Astrocyte (in vitro differentiated cells and primary cell): ENCODE results near the gene LRRC3. TPM values are rescaled to one million over a fixed set of nuclear protein-coding genes. Genes with fewer than 3 reads are reported as not detected.

Source experiments
- DNase-seq: peaks from one replicate; pipeline ENCODE4 v3.0.0-alpha.2; 2010; ENCODE audit warnings: low read depth
- FAIRE-seq: peaks from 2 replicates; lab custom pipeline; 2011; peaks lifted over from hg19 to GRCh38; lab: Jason Lieb, UNC
- H2AFZ ChIP-seq: 2 replicates; pipeline ENCODE4 v1.6.0; 2012; ENCODE audit warnings: low read depth, low read length, inconsistent platforms
- H3K27ac ChIP-seq: 2 replicates; pipeline ENCODE4 v1.5.1; 2011; ENCODE audit warnings: low read depth, low read length, inconsistent platforms
- H3K27me3 ChIP-seq: 2 replicates; pipeline ENCODE4 v1.6.0; 2011; ENCODE audit warnings: low read length, inconsistent platforms; ENCODE audit not compliant: insufficient read depth
- H3K36me3 ChIP-seq: 2 replicates; pipeline ENCODE4 v1.5.1; 2011; ENCODE audit warnings: low read length, inconsistent platforms; ENCODE audit not compliant: insufficient read depth
- H3K4me1 ChIP-seq: 2 replicates; pipeline ENCODE4 v1.5.1; 2011; ENCODE audit warnings: low read length, inconsistent platforms; ENCODE audit not compliant: insufficient read depth
- H3K4me2 ChIP-seq: 2 replicates; pipeline ENCODE4 v1.6.0; 2012; ENCODE audit warnings: low read length, inconsistent platforms
- H3K4me3 ChIP-seq: 2 replicates; pipeline ENCODE4 v1.5.1; 2011; ENCODE audit warnings: low read depth, mild to moderate bottlenecking, low read length, inconsistent platforms; ENCODE audit not compliant: insufficient read depth
- H3K79me2 ChIP-seq: 2 replicates; pipeline ENCODE4 v1.6.0; 2012; ENCODE audit warnings: mild to moderate bottlenecking, low read length, inconsistent platforms; ENCODE audit not compliant: insufficient read depth
- H3K9ac ChIP-seq: 2 replicates; pipeline ENCODE4 v1.6.0; 2012; ENCODE audit warnings: mild to moderate bottlenecking, low read length, inconsistent platforms
- H3K9me3 ChIP-seq: 2 replicates; pipeline ENCODE4 v1.5.1; 2012; ENCODE audit warnings: low read depth, mild to moderate bottlenecking, low read length, inconsistent platforms; ENCODE audit not compliant: insufficient read depth
- H4K20me1 ChIP-seq: 2 replicates; pipeline ENCODE4 v1.6.0; 2012; ENCODE audit warnings: low read length, inconsistent platforms; ENCODE audit not compliant: insufficient read depth
- H3K27ac Mint-ChIP-seq: one replicate; pipeline ENCODE4 v1.8.0; 2021; ENCODE audit warnings: mild to moderate bottlenecking, mixed read lengths; ENCODE audit not compliant: unreplicated experiment
- H3K27me3 Mint-ChIP-seq: one replicate; pipeline ENCODE4 v1.8.0; 2021; ENCODE audit warnings: low read depth, mixed read lengths; ENCODE audit not compliant: unreplicated experiment
- H3K36me3 Mint-ChIP-seq: one replicate; pipeline ENCODE4 v1.8.0; 2021; ENCODE audit warnings: low read depth, mixed read lengths; ENCODE audit not compliant: unreplicated experiment
- H3K4me1 Mint-ChIP-seq: one replicate; pipeline ENCODE4 v1.8.0; 2021; ENCODE audit warnings: low read depth, mixed read lengths; ENCODE audit not compliant: unreplicated experiment
- H3K4me3 Mint-ChIP-seq: one replicate; pipeline ENCODE4 v1.8.0; 2021; ENCODE audit warnings: mild to moderate bottlenecking, moderate library complexity, mixed read lengths; ENCODE audit not compliant: unreplicated experiment
- H3K9me3 Mint-ChIP-seq: one replicate; pipeline ENCODE4 v1.8.0; 2021; ENCODE audit warnings: mild to moderate bottlenecking, mixed read lengths; ENCODE audit not compliant: unreplicated experiment
- EZH2 ChIP-seq: IDR thresholded peaks from 2 replicates; pipeline ENCODE4 v1.6.1; 2012; ENCODE audit warnings: mild to moderate bottlenecking, low read length, inconsistent platforms; ENCODE audit not compliant: insufficient read depth
- total RNA-seq: library from RNA; stranded (reverse); gene quantifications from 2 replicates; pipeline ENCODE4 v1.2.1, GENCODE V29; 2021
- TF ChIP-seq, protein P1 (sequence below): IDR thresholded peaks from 2 replicates; pipeline ENCODE4 v1.5.1; 2011; ENCODE audit warnings: low read depth, mild to moderate bottlenecking, inconsistent platforms, low read length, moderate library complexity; ENCODE audit not compliant: insufficient read depth

LRRC3 gene
- total RNA-seq, 1 donor from 2014 or later = 5.2 TPM

DNA sequence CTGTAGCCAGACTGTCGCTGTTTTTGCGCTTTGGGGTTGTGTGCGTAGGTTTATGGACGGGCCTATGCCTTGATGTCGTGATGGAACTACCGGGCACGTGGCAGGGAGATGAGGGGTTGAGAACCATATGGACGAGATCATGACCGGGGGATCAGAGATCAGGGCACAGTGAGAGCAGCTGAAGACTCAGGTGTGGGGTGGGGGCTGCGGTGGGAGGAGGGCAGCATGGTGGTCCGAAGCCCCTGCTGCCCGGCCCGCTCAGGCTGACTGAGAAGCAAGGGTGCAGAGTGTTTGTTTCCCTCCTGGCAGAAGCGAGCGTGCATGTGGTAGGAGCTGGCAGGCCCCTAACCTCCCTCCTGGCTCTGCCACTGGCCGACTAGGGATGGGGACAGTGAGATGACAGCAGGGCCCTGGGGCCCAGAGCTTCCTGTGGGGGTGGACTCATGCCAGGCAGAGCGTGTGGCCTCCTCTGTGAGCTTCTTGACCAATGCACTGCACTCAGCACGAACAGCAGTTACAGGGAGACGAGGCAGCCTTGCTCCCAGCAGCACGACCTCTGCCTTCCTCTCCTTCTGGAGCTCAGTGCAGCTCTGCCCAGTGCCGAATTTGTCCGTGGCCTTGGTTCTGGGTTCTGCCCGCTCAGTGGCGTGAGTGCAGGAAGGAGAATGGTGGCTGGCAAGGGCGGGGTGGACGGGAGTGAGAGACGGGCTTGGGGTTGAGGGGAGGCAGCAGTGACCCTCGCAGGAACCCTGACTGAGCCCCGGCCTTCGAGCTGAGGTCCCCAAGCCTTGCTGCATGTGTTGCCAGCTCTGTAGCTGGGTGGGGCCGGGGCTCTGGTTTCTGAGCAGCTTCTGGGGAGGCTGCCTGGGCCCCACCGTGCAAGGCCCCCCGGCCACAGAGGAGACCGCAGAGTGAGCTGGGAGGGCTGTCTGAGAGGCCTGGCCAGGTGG, 22.2 kb upstream of the LRRC3 start:
- H3K4me1 Mint-ChIP-seq = no peaks in the 10 kb centered on the region
- FAIRE-seq = no peak
- H3K9me3 ChIP-seq = peaks cover 4% of the 10 kb centered on the region
- H3K4me3 Mint-ChIP-seq = no peak overlapping the region
- H3K9ac ChIP-seq = no peak overlapping the region
- no peak overlapping the region for H3K27ac ChIP-seq
- peaks cover 26% of the 10 kb centered on the region for H3K27me3 Mint-ChIP-seq
- H4K20me1 ChIP-seq = no peaks in the 10 kb centered on the region
- no peak overlapping the region for H2AFZ ChIP-seq
- no peaks in the 10 kb centered on the region for H3K79me2 ChIP-seq
- no peak for TF ChIP-seq EZH2
- TF ChIP-seq, protein P1, sequence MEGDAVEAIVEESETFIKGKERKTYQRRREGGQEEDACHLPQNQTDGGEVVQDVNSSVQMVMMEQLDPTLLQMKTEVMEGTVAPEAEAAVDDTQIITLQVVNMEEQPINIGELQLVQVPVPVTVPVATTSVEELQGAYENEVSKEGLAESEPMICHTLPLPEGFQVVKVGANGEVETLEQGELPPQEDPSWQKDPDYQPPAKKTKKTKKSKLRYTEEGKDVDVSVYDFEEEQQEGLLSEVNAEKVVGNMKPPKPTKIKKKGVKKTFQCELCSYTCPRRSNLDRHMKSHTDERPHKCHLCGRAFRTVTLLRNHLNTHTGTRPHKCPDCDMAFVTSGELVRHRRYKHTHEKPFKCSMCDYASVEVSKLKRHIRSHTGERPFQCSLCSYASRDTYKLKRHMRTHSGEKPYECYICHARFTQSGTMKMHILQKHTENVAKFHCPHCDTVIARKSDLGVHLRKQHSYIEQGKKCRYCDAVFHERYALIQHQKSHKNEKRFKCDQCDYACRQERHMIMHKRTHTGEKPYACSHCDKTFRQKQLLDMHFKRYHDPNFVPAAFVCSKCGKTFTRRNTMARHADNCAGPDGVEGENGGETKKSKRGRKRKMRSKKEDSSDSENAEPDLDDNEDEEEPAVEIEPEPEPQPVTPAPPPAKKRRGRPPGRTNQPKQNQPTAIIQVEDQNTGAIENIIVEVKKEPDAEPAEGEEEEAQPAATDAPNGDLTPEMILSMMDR = no peak
- H3K36me3 Mint-ChIP-seq = peaks cover 2% of the 10 kb centered on the region
- no peaks in the 10 kb centered on the region for H3K27me3 ChIP-seq
- H3K36me3 ChIP-seq = no peaks in the 10 kb centered on the region
- H3K27ac Mint-ChIP-seq = no peak overlapping the region
- H3K4me2 ChIP-seq = no peak overlapping the region
- H3K4me1 ChIP-seq = no peaks in the 10 kb centered on the region
- no peak for DNase-seq
- peaks cover 9% of the 10 kb centered on the region for H3K9me3 Mint-ChIP-seq
- no peak overlapping the region for H3K4me3 ChIP-seq

DNA sequence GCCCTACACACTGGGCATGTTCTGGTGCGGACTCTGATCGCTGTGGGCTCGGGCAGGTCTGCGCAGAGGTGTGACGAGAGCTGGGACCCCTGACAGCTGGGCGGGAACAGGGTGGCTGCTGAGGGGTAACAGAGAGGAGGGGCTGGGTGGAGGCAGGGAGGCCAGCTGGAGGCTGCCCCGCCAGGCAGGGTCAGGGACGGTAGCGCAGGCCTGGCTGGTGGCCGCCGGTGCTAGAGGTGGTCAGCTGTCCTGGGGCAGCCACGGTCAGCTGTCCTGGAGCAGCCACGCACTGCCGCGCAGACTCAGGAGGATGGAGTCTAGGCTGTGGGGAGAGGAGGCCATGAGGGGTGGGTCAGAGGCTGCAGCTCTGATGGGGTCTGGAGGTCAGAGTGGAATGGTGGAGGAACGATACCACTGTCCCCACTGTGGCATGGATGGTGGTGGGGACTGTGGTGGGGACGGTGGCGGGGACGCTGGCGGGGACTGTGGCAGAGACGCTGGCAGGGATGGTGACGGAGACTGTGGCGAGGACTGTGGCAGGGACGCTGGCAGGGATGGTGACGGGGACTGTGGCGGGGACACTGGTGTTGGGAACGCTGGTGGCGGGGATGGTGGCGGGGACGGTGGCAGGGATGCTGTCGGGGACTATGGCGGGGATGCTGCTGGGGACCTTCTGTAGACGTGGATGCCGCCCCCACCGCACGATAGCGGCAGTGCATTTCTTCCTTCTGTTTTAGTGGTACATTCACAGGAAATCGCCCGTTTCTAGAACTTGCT, 21.3 kb upstream of the LRRC3 start:
- Histone ChIP-seq H3K4me3 (no peak overlapping the region), H3K27me3 (no peaks in the 10 kb centered on the region), H3K4me1 (no peaks in the 10 kb centered on the region), H3K9ac (no peak overlapping the region), H3K27ac (no peak overlapping the region), H4K20me1 (no peaks in the 10 kb centered on the region), H3K9me3 (no peaks in the 10 kb centered on the region), H2AFZ (no peak overlapping the region), H3K36me3 (no peaks in the 10 kb centered on the region), H3K4me2 (no peak overlapping the region), H3K79me2 (no peaks in the 10 kb centered on the region)
- Mint-ChIP-seq H3K4me3 (no peak overlapping the region), H3K27ac (no peak overlapping the region), H3K9me3 (peaks cover 6% of the 10 kb centered on the region), H3K27me3 (peaks cover 26% of the 10 kb centered on the region), H3K4me1 (no peaks in the 10 kb centered on the region), H3K36me3 (peaks cover 2% of the 10 kb centered on the region)
- no peak for TF ChIP-seq EZH2
- TF ChIP-seq, protein P1 = no peak
- no peak for FAIRE-seq
- DNase-seq = no peak
